H54 (cell line): ENCODE results near the gene TNS1.

Experiments used
- DNase-seq: peaks from one replicate; pipeline ENCODE4 v3.0.0; 2011; ENCODE audit warnings: low spot score, mixed read lengths; ENCODE audit not compliant: insufficient read length
- FAIRE-seq: peaks from 3 replicates; lab custom pipeline; 2011; peaks lifted over from hg19 to GRCh38; lab: Jason Lieb, UNC
- POLR2A ChIP-seq: IDR thresholded peaks from 2 replicates; pipeline ENCODE4 v1.6.1; 2011; ENCODE audit warnings: low read depth, mild to moderate bottlenecking, low read length

TNS1 gene

DNA sequence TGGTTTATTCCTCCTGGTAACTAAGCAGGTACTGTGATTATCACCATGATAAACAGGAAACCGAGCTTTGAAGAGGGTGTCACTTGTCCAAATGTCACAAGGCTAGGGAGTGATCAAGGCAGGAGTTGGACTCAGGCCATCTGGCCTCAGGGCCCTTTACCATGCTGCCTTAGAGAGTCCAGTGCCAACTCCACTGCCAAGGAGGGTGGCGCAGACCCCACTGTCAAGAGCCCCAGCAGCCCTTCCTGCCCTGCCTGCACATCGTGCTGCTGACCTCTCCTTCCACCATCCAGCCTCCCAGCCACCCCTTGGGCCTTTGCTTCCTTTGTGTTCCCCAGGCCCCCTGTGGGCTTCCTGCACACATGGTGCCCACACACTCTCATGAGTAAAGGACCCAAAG, 48.3 kb downstream of the TNS1 start:
- FAIRE-seq (no peak), DNase-seq (no peak)
- TF ChIP-seq POLR2A, result no peak

- no peak for FAIRE-seq
- DNase-seq, result no peak
- no peak for TF ChIP-seq POLR2A
Measured at GRCh38 chr2:217954051-217954450, 48.7 kb downstream of the TNS1 start.

DNA sequence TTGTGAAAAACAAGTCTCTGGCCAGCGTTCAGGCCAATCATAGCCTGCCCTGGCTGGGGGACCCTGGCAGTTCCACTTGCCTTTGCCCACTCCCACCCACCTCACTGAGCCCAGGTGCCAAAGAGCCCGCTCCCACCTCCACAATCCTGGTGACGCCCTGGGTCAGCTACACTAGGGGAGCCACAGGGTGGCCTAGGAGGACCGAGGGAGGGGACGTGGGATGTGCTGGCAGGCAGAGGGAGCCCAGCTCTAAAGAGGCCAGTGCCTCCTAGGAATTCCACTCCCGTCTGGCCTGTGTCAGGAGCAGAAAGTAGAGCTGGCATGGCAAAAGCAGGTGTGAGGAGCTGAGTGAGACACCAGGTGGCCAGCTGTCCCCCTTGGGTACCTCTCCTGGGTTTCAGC, 49.3 kb downstream of the TNS1 start:
- TF ChIP-seq POLR2A, result no peak
- no peak for DNase-seq
- no peak for FAIRE-seq

DNA sequence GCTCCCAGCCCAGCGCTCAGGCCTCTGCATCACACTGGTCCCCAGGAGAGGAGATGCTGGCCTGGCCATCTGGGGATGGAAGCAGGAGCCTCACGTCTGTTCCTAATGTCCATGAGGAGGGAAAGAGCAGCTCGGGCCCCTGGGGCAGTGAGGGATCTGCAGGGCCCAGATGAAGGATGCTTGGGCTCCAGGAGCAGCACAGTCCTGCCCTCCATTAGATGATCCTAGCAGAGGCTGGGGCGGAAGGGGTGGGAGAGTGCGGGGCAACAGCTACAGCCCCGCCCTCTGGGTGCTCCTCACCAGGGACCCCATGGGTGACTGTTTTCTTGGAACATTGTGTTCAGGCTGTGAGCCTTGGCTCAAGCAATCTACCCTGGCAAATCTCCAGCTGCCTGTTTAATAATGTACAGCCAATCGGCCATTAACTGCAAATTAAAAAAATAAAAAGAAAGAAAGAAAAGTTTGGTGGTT, 49.7 kb downstream of the TNS1 start:
- DNase-seq (no peak), FAIRE-seq (no peak)
- TF ChIP-seq POLR2A, result no peak

GRCh38 chr2:217952409-217952808, 50.4 kb downstream of the TNS1 start:
- TF ChIP-seq POLR2A, result no peak
- FAIRE-seq (no peak), DNase-seq (no peak)

GRCh38 chr2:217951521-217952247, 51.1 kb downstream of the TNS1 start:
- TF ChIP-seq POLR2A, result no peak
- FAIRE-seq (no peak), DNase-seq (no peak)

GRCh38 chr2:217951091-217951490, 51.7 kb downstream of the TNS1 start:
- DNase-seq (no peak), FAIRE-seq (no peak)
- TF ChIP-seq POLR2A, result no peak

- no peak for TF ChIP-seq POLR2A
- DNase-seq, result no peak
- FAIRE-seq, result no peak
Measured at GRCh38 chr2:217950401-217950871, 52.4 kb downstream of the TNS1 start.

DNA sequence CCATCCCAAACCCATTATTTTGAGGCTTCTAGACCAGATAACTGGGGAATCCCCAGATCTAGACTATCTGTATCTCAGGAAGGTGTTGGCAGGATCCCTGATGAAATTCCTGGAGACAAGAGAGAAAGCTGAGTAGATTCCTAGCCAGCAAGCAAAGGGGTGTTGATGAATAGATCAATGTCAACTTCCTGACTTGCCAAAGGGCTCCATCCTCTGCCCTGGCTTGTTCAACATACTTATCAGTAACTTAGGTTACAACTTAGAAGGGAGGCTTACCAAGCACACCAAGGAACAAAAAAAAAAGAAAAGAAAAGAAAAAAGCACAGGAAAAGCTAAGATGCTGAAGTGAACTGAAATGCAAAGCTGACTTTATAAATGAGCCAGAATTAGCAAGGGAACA, 53.3 kb downstream of the TNS1 start:
- DNase-seq (no peak), FAIRE-seq (no peak)
- no peak for TF ChIP-seq POLR2A

GRCh38 chr2:217948897-217949296, 53.9 kb downstream of the TNS1 start:
- FAIRE-seq (no peak), DNase-seq (no peak)
- no peak for TF ChIP-seq POLR2A

DNA sequence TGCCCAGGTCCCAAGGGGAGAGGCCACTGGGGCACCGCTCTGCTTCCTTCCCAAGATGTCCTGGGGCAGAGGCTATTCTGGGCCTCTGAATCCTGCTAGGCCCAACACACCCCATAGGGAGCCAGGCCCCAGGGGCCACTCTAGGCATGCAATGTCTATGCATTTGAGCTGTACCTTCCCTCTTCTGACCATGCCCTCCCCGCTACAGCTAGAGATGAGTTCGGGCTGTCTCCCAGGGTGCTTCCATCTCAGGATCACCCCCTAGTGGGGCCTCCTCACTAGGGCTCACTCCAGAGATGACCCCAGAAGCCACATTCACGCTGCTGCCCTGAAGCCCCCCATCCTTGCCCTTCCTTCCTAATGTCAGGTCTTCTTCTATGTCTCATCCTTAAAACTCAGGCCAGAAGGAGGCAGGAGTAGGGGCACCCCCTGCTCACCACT, 54.4 kb downstream of the TNS1 start:
- no peak for FAIRE-seq
- TF ChIP-seq POLR2A, result no peak
- DNase-seq, result no peak

- FAIRE-seq, result no peak
- no peak for DNase-seq
- TF ChIP-seq POLR2A, result no peak
Measured at GRCh38 chr2:217947383-217948350, 55.1 kb downstream of the TNS1 start.

DNA sequence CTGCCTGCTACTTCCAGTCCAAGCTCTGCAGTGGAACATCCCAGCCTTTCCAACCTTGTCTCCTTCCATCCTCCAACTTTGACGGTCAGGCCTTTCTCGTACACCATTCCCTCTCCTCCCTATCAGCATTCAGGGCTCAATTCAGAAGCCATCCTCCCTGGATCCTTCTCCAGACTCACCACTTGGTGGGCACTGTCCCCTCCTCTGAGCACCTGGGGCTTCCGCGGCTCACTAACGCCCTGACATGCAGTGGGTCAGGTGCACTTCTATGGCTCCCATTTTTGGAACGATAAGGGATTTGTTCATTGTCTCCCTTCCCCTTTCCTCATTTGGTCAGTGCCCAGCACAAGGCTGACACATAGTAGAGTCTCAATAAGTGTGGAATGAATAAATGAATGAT, 56.7 kb downstream of the TNS1 start:
- no peak for DNase-seq
- FAIRE-seq, result no peak
- no peak for TF ChIP-seq POLR2A

- FAIRE-seq (no peak), DNase-seq (no peak)
- TF ChIP-seq POLR2A, result no peak
Measured at GRCh38 chr2:217945530-217945929, 57.3 kb downstream of the TNS1 start.
